ENCODE data around the gene PLCL2.
A peak's percentile ranks its signal among the peaks of the same experiment; 100 is the strongest.

The PLCL2 gene

GRCh38 chr3:16896094-16896627, 11.4 kb downstream of the PLCL2 start:
- no peak for DNase-seq

GRCh38 chr3:16896820-16897219, 12.1 kb downstream of the PLCL2 start:
- DNase-seq: no peak

GRCh38 chr3:16897254-16897926, 12.6 kb downstream of the PLCL2 start:
- DNase-seq: no peak

GRCh38 chr3:16898595-16899395, 14.0 kb downstream of the PLCL2 start:
- no peak for DNase-seq

GRCh38 chr3:16899919-16900318, 15.2 kb downstream of the PLCL2 start:
- DNase-seq: no peak

GRCh38 chr3:16900779-16901440, 16.2 kb downstream of the PLCL2 start:
- no peak for DNase-seq

- peak; percentile 57 to 68 (median 62) for DNase-seq
These were observed 20.0 kb downstream of the PLCL2 start for GRCh38 chr3:16904423-16905417.

- DNase-seq: no peak
These were observed 20.9 kb downstream of the PLCL2 start for GRCh38 chr3:16905704-16906103.

GRCh38 chr3:16906682-16907081, 21.9 kb downstream of the PLCL2 start:
- DNase-seq: peak; percentile 54 to 61 (median 60)

- no peak for DNase-seq
These were observed 22.5 kb downstream of the PLCL2 start for GRCh38 chr3:16907243-16907642.

- DNase-seq: no peak
These were observed 23.5 kb downstream of the PLCL2 start for GRCh38 chr3:16908016-16908807.

GRCh38 chr3:16908896-16909295, 24.1 kb downstream of the PLCL2 start:
- no peak for DNase-seq

GRCh38 chr3:16909802-16910201, 25.0 kb downstream of the PLCL2 start:
- DNase-seq: no peak

GRCh38 chr3:16910207-16910606, 25.5 kb downstream of the PLCL2 start:
- no peak for DNase-seq

- no peak for DNase-seq
These were observed 27.2 kb downstream of the PLCL2 start for GRCh38 chr3:16911916-16912315.

- DNase-seq: peak in 2 of 3 donors; percentile 36 to 47
These were observed 27.9 kb downstream of the PLCL2 start for GRCh38 chr3:16912400-16913263.

GRCh38 chr3:16913264-16913580, 28.5 kb downstream of the PLCL2 start:
- DNase-seq: no peak

GRCh38 chr3:16916840-16917239, 32.1 kb downstream of the PLCL2 start:
- DNase-seq: no peak

GRCh38 chr3:16917256-16917935, 32.6 kb downstream of the PLCL2 start:
- peak; percentile 28 to 73 (median 42) for DNase-seq
